Aortic smooth muscle cell (primary cell): ENCODE data around the gene DYNC1I2. TPM values are rescaled to one million over a fixed set of nuclear protein-coding genes. Genes with fewer than 3 reads are reported as not detected.

Experiments
- total RNA-seq: library from RNA; depleted of rRNA; stranded (reverse); fragments of >200 nt; gene quantifications from 2 replicates; pipeline ENCODE4 v1.2.3, GENCODE V29; 2014

The DYNC1I2 gene
- total RNA-seq: 131 and 135 TPM in 2 replicates

GRCh38 chr2:171687287-171688128 lies at the start of gene DYNC1I2:
DYNC1I2 (plus strand) TSS chr2:171687469; CDS start chr2:171690156, 2,687 bp downstream.

Other genes starting within 250 kb of the DYNC1I2 start
- 250 and 347 TPM in 2 replicates for gene CYBRD1, start 165.0 kb upstream of the DYNC1I2 start, total RNA-seq
- 21.4 and 23.8 TPM in 2 replicates for gene SLC25A12, start 206.8 kb downstream of the DYNC1I2 start, total RNA-seq
- gene HAT1, start 235.0 kb downstream of the DYNC1I2 start, total RNA-seq: 39.4 and 43.6 TPM in 2 replicates